Activated CD4-positive, alpha-beta T cell treated with anti-CD3 and anti-CD28 coated beads for 24 hours (primary cell): ENCODE results near the gene OTX1.
"Not testable (repeated sequence)": the region's sequence is repeated elsewhere in the genome, so short reads cannot be mapped to it uniquely, and the experiment has no call there.

Experiments
- DNase-seq, 2 donors: peaks; one replicate each; pipeline ENCODE4 v3.0.0-alpha.2; 2020; ENCODE audit warnings: low read depth in 2 of 2

Gene OTX1

GRCh38 chr2:63050334-63051041, at the start of gene OTX1:
TSS of gene OTX1 (plus strand) at chr2:63050830. CDS start at chr2:63052991, 2,161 bp downstream.
- DNase-seq: peak in 1 of 2 donors; percentile 32

GRCh38 chr2:63001576-63001975, 49.1 kb upstream of the OTX1 start:
- no peak for DNase-seq

DNA sequence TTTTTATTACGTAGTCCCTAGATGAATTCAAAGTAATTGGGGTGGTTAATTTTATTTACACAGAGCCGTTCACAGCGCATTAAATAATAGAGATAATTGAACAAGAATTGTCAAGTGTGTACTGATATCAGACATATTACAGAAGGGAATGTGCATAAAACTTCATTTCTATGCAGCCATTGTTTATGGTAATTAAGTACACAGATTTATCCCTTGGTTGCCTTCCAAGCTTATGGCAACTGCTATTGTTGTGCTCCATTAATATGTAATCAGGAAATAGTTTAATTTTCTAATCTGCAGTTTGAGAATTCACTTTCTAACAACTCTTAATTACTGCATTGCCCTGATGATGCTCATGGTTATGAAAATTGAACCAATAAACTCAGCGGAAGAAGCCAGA, 47.3 kb upstream of the OTX1 start:
- no peak for DNase-seq

GRCh38 chr2:63007813-63008458, 42.7 kb upstream of the OTX1 start:
- no peak for DNase-seq

DNA sequence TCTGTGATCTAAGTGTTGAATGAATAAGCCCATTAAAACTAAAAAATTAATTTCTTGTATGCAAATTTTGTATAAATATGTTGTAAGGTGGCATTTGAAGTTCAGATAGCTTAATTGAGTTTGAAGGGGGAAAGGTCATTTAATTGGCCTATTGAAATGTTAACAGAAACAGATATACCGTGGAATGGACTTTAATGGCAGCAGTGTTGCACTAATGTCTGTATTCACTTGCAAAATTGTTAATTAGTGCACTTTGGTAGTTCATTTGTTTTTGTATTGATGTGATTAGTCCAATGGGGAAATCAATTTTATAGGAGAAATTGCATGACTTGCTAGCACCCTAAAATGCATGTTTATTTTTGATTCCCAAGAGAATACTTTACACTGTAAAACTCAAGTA, 41.8 kb upstream of the OTX1 start:
- DNase-seq: no peak

GRCh38 chr2:63009490-63009889, 41.1 kb upstream of the OTX1 start:
- DNase-seq: no peak

GRCh38 chr2:63012541-63012940, 38.1 kb upstream of the OTX1 start:
- DNase-seq: no peak

- DNase-seq: no peak
These were observed 37.2 kb upstream of the OTX1 start for GRCh38 chr2:63013438-63013837.

DNA sequence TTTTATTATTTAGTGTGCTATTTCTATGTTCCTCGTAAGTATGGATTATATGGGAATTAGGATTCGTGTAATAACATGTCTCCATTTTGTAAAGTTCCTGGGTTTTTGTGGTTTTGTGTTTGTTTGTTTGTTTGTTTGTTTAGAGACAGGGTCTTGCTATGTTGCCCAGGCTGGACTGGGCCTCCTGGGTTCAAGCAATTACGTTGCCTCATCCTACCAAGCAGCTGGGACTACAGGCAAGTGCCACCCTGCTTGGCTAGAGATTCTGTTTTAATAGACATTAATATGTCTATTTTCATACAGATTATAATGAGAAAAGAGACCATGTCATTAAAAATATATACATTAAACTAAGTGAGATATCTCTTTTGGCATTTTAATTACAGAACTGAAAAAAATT, 35.2 kb upstream of the OTX1 start:
- DNase-seq: no peak

- DNase-seq: no peak
These were observed 32.2 kb upstream of the OTX1 start for GRCh38 chr2:63018439-63018838.

DNA sequence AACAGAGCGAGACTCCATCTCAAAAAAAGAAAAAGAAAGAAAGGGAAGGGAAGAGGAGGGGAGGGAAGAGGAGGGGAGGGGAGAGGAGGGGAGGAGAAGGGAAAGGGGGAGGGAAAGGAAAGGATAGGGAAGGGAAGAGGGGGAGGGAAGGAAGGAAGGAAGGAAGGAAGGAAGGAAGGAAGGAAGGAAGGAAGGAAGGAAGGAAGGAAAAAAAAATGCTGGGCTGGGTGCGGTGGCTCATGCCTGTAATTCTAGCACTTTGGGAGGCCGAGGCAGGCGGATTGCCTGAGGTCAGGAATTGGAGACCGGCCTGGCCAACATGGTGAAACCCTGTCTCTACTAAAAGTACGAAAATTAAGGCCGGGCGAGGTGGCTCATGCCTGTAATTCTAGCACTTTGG, 30.9 kb upstream of the OTX1 start:
- DNase-seq: not testable (repeated sequence)

DNA sequence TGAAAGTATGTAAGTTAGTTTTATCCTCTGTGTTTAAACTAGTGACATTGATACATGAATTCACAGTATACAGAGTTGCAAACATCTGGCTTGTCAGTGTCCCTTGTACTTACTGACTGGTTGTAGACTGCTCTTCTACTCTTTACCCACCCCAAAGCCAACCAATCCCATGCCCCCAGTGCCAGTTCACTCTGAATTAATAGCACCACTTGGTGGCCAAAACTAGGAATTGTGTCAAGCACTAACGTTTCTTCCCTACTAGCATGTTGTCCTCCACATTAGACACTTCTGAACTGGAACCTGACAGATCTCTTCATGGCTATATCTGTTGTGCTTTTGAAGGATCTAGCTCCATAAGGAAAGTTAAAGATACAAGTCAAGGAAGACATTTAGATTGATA, 27.2 kb upstream of the OTX1 start:
- DNase-seq: no peak

GRCh38 chr2:63027220-63027619, 23.4 kb upstream of the OTX1 start:
- no peak for DNase-seq

DNA sequence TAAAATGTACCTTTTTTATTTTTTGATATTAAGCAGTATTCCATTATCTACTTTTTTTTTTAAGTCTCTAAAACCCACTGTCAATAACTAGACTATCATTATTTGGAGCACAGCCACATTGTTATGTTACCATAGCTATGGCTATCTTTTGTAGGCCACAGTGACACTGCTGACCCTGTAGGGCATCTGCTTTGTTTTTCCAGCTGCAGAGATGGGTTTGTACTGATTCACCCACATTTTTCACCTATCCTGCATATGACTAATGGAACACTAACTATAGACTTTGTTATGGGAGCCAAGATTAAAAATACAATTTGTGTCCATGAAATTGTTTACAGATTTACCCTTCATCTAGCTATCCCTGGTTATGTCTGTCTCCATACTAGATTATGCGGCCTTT, 21.6 kb upstream of the OTX1 start:
- no peak for DNase-seq

DNA sequence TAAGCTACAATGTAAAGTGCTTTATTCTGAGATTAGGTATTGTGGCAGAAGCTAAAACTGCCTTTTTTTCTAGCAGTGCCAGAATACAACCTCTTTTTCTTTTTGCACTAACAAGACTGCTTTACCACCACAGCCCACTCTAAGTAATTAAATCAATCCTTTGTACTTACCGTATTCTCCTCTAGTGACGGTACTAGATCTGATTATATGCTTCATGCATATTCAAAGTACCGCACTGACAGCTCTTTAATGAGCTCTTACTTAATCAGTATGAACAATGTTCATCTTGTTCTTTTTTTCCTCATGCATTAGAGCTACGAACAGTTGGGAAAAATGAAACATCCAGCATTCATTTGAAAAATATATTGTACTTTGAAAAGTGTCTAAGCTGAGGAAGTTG, 16.1 kb upstream of the OTX1 start:
- no peak for DNase-seq

DNA sequence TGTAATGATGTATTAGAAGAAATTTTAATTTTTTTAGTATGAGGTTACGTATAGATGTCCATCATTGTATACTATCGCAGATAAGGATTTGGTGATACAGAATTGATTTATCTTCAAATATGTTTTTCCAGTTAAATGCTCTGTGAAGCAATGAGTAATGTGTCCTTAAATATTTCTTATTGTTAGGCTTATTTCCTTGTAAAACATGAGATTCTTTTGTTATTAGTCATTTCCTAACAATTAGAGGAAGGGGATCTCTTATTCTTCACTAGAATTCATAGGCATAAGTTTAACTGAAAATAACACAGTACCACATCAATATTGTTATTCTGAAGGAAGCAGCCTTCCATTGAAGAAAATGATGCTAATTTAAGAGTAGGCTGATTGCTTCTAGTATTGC, 15.5 kb upstream of the OTX1 start:
- DNase-seq: no peak

DNA sequence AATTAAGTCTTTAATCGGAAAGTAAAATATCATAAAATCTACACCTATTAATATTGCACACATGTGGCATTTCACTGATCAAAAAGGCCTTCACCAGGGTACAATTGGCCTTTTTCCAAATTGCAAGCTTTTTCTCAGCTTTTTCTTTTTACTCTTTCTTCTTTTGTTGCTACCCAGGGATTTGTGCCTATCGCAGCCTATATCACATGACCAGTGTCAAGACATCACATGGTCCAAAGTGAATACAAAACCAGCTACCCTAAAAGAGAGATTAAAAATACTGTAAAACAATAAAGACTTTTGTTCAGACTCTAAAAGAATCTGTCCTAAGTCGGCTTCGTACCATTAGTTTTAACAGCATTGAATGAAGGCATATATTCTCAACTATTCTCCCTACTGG, 15.0 kb upstream of the OTX1 start:
- no peak for DNase-seq

- DNase-seq: no peak
These were observed 12.6 kb upstream of the OTX1 start for GRCh38 chr2:63038034-63038433.

DNA sequence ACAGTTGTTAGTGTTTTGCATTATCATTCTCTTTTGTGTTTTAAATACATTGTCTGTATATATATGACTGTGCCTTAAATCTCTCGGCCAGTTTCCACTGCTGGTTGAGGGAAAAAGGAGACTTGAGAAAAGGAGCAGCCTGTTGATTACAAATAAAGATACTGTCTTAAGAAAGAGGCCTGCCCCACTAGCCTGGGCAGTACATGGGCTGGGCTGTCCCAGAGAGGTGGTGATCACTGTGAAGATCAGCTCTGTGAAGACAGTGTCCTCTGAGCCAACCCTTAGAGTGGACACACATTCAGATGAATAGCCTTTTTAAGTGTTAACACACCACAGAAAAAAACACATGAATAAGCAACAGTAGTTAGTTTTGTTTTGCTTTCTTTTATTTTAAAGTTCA, 10.0 kb upstream of the OTX1 start:
- no peak for DNase-seq

DNA sequence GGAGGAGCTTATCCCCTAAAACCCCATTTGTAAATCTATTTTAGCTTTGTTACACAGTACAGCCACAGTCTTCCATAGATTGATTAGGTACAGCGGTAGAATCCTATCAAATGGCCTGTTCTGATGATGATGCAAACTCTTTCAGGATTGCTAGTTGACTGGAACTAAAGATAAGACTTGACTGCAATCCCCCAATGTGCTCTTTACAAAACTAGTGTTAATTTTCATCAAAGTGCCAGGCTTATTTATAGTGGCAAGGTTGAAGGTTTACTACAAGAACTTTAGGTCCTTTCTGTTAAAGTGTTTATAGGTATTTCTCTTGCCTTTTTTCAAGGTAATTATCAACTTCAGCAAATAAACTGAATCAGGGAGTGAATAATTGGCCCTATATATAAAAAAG, 9.0 kb upstream of the OTX1 start:
- DNase-seq: no peak

GRCh38 chr2:63044362-63045327, 6.0 kb upstream of the OTX1 start:
- DNase-seq: no peak

DNA sequence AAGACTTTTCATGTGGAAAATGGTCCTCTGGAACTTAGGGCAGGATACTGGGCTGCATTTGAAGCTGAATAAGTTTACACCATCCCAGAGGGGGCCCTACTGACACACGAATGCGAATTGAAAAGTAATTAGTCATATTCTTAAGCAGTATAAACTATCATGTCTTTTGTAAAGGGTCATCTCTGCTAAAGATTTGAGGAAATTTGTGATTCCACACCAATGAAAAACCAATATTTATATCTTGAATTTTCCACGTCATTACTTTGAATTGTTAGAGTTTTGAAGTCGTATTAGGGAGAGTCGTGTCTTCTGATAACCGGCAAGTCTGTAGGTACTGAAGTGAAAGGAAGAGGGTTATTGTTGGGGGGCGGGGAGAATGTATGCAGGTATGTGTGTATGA, 4.1 kb upstream of the OTX1 start:
- DNase-seq: no peak

DNA sequence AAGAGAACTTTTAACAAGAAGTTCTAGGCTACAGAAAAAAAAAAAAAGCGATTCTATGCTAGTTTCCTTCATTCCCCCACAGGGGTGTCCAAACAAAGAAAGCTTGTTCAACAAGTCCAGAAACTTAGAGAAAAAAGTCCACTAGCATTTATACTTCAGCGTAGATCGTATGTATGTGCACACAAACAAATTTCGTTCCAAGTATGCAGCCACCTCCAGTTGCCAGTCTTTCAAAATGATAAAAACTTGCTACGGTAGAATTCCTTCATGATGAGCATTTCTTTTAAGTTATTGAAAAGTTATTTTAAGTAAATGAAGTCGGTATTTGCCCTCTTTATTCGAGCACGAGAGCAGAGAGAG, 3.7 kb upstream of the OTX1 start:
- no peak for DNase-seq
